GM21529 (cell line): Measurements from ENCODE around the gene PNPLA1.

Experiments
- ATAC-seq: cut with Tn5 transposase; IDR thresholded peaks from one replicate; pipeline ENCODE4 v1.9.1; 2021; ENCODE audit not compliant: unreplicated experiment

Gene PNPLA1

GRCh38 chr6:36246506-36247268 lies 23.2 kb upstream of the PNPLA1 start:
- no peak for ATAC-seq

GRCh38 chr6:36247693-36248092 lies 22.2 kb upstream of the PNPLA1 start:
- ATAC-seq, result no peak

GRCh38 chr6:36248980-36249379 lies 20.9 kb upstream of the PNPLA1 start:
- no peak for ATAC-seq

- ATAC-seq, result no peak
These were observed 20.3 kb upstream of the PNPLA1 start for GRCh38 chr6:36249536-36249935.

GRCh38 chr6:36252005-36252404 lies 17.9 kb upstream of the PNPLA1 start:
- no peak for ATAC-seq

- no peak for ATAC-seq
These were observed 6.4 kb upstream of the PNPLA1 start for GRCh38 chr6:36263390-36264000.

GRCh38 chr6:36265744-36266143 lies 4.1 kb upstream of the PNPLA1 start:
- no peak for ATAC-seq

- no peak for ATAC-seq
These were observed 2.8 kb upstream of the PNPLA1 start for GRCh38 chr6:36266913-36267644.

- no peak for ATAC-seq
These were observed 2.0 kb upstream of the PNPLA1 start for GRCh38 chr6:36267731-36268477.

GRCh38 chr6:36268478-36269275 lies 1.2 kb upstream of the PNPLA1 start:
- no peak for ATAC-seq

GRCh38 chr6:36272234-36272633 lies 2.4 kb downstream of the PNPLA1 start:
- no peak for ATAC-seq

GRCh38 chr6:36273067-36273466 lies 3.2 kb downstream of the PNPLA1 start:
- no peak for ATAC-seq

- ATAC-seq, result no peak
These were observed 4.1 kb downstream of the PNPLA1 start for GRCh38 chr6:36273802-36274514.

GRCh38 chr6:36276581-36277536 lies 7.0 kb downstream of the PNPLA1 start:
- ATAC-seq, result no peak

- no peak for ATAC-seq
These were observed 8.1 kb downstream of the PNPLA1 start for GRCh38 chr6:36277946-36278470.

- no peak for ATAC-seq
These were observed 10.6 kb downstream of the PNPLA1 start for GRCh38 chr6:36280467-36280866.

GRCh38 chr6:36280983-36281382 lies 11.1 kb downstream of the PNPLA1 start:
- ATAC-seq, result no peak

GRCh38 chr6:36283608-36284007 lies 13.7 kb downstream of the PNPLA1 start:
- no peak for ATAC-seq

GRCh38 chr6:36284359-36284758 lies 14.5 kb downstream of the PNPLA1 start:
- no peak for ATAC-seq
